Right ventricle myocardium superior (tissue), 1 donor: ENCODE measurements around the gene ZNF609. TPM values are rescaled to one million over a fixed set of nuclear protein-coding genes. Genes with fewer than 3 reads are reported as not detected.
"Not testable (repeated sequence)": the region's sequence is repeated elsewhere in the genome, so short reads cannot be mapped to it uniquely, and the experiment has no call there.

Source experiments
- ATAC-seq: fragments of 200-7000 bp; cut with Tn5 transposase; one replicate; pipeline ENCODE4 v1.9.1; 2020; ENCODE audit warnings: mild to moderate bottlenecking; ENCODE audit not compliant: poor library complexity
- DNase-seq: peaks from one replicate; pipeline ENCODE4 v3.0.0-alpha.2; 2020
- intact Hi-C: fragments of 100-400 bp; cut with DNase I; formaldehyde crosslinking; loops from one replicate; pipeline ENCODE4 v1.11.2; 2022
- total RNA-seq: library from RNA; stranded (reverse); fragmentation: NEBNext Ultra II Directional; extraction: Animal tissue kit (Norgen Biotek cat#: 25700); gene quantifications from one replicate; pipeline ENCODE4 v1.2.1, GENCODE V29; 2021
- donor health status: DM: no; HTN: yes; CAD: no; lungs with severe emphysema.

The ZNF609 gene
- total RNA-seq, 1 donor from 2014 or later, result 15.5 TPM

GRCh38 chr15:64560998-64561397, 100.6 kb downstream of the ZNF609 start:
- DNase-seq, result no peak
- intact Hi-C loops, result no loop called here
- ATAC-seq, result no peak

GRCh38 chr15:64562003-64562640, 101.7 kb downstream of the ZNF609 start:
- DNase-seq (no peak), ATAC-seq (no peak)
- intact Hi-C loops, result no loop called here

GRCh38 chr15:64566102-64566501, 105.7 kb downstream of the ZNF609 start:
- ATAC-seq (no peak), DNase-seq (no peak)
- intact Hi-C loops, result no loop called here

GRCh38 chr15:64566629-64567427, 106.5 kb downstream of the ZNF609 start:
- peak; percentile 67 for ATAC-seq
- intact Hi-C loops, result no loop called here

GRCh38 chr15:64568765-64569164, 108.4 kb downstream of the ZNF609 start:
- DNase-seq, result no peak
- no peak for ATAC-seq
- intact Hi-C loops, result no loop called here

More at GRCh38 chr15:64566629-64567427, 106.5 kb downstream of the ZNF609 start:
- no peak for DNase-seq

- DNase-seq (no peak), ATAC-seq (no peak)
- intact Hi-C loops, result no loop called here
Measured at GRCh38 chr15:64571857-64572291, 111.5 kb downstream of the ZNF609 start.

GRCh38 chr15:64572856-64573255, 112.5 kb downstream of the ZNF609 start:
- ATAC-seq, result no peak
- DNase-seq, result no peak
- intact Hi-C loops, result no loop called here

- intact Hi-C loops, result no loop called here
- no peak for DNase-seq
- no peak for ATAC-seq
Measured at GRCh38 chr15:64574301-64575017, 114.1 kb downstream of the ZNF609 start.

GRCh38 chr15:64580696-64581407, 120.5 kb downstream of the ZNF609 start:
- ATAC-seq, result no peak

GRCh38 chr15:64581408-64581761, 121.0 kb downstream of the ZNF609 start:
- DNase-seq (no peak), ATAC-seq (no peak)
- intact Hi-C loops, result no loop called here

More at GRCh38 chr15:64580696-64581407, 120.5 kb downstream of the ZNF609 start:
- intact Hi-C loops, result no loop called here
- DNase-seq, result no peak

GRCh38 chr15:64582202-64582601, 121.8 kb downstream of the ZNF609 start:
- no peak for DNase-seq
- intact Hi-C loops, result no loop called here
- ATAC-seq, result peak; percentile 41

GRCh38 chr15:64583519-64583918, 123.1 kb downstream of the ZNF609 start:
- DNase-seq (no peak), ATAC-seq (no peak)
- intact Hi-C loops, result no loop called here

- DNase-seq, result no peak
- ATAC-seq, result no peak
- intact Hi-C loops, result no loop called here
Measured at GRCh38 chr15:64583983-64584382, 123.6 kb downstream of the ZNF609 start.

- DNase-seq (no peak), ATAC-seq (no peak)
- intact Hi-C loops, result no loop called here
Measured at GRCh38 chr15:64586259-64586870, 126.0 kb downstream of the ZNF609 start.

GRCh38 chr15:64586984-64587383, 126.6 kb downstream of the ZNF609 start:
- DNase-seq, result no peak
- intact Hi-C loops, result no loop called here
- no peak for ATAC-seq

GRCh38 chr15:64589435-64590084, 129.2 kb downstream of the ZNF609 start:
- intact Hi-C loops, result no loop called here
- no peak for ATAC-seq
- no peak for DNase-seq

GRCh38 chr15:64592845-64593244, 132.5 kb downstream of the ZNF609 start:
- ATAC-seq, intact Hi-C loops, DNase-seq: not testable (repeated sequence)
